Activated CD8-positive, alpha-beta memory T cell treated with anti-CD3 and anti-CD28 coated beads, Interleukin-2, amount 10 ng/mL, durations not matched to agents 7 days and 5 days (primary cell): Measurements from ENCODE around the gene C19orf85. TPM values are rescaled to one million over a fixed set of nuclear protein-coding genes. Genes with fewer than 3 reads are reported as not detected.
"Not testable (repeated sequence)": the region's sequence is repeated elsewhere in the genome, so short reads cannot be mapped to it uniquely, and the experiment has no call there.

Experiments
- ATAC-seq: fragments of 150-1000 bp; cut with Tn5 transposase; one replicate; pipeline ENCODE4 v1.10.0; 2021; ENCODE audit warnings: moderate library complexity
- CTCF ChIA-PET: fragments of 350-600 bp; sonication (Branson Sonifier 250); formaldehyde crosslinking; loops from one replicate; lab custom pipeline; 2021; ENCODE audit warnings: antibody characterized with exemption; lab: Charles Lee
- DNase-seq: peaks from one replicate; pipeline ENCODE4 v3.0.0-alpha.2; 2020
- H3K27ac Mint-ChIP-seq: one replicate; pipeline ENCODE4 v1.8.0; 2021; ENCODE audit warnings: mild to moderate bottlenecking, mixed read lengths
- H3K27me3 Mint-ChIP-seq: one replicate; pipeline ENCODE4 v1.8.0; 2021; ENCODE audit warnings: mixed read lengths
- H3K36me3 Mint-ChIP-seq: one replicate; pipeline ENCODE4 v1.8.0; 2021; ENCODE audit warnings: mild to moderate bottlenecking, mixed read lengths
- H3K4me1 Mint-ChIP-seq: one replicate; pipeline ENCODE4 v1.8.0; 2021; ENCODE audit warnings: mixed read lengths
- H3K4me3 Mint-ChIP-seq: one replicate; pipeline ENCODE4 v1.8.0; 2021; ENCODE audit warnings: mild to moderate bottlenecking, moderate library complexity, mixed read lengths
- H3K9me3 Mint-ChIP-seq: one replicate; pipeline ENCODE4 v1.8.0; 2022; ENCODE audit warnings: low read depth, mixed read lengths
- total RNA-seq, 2 experiments: library from RNA; stranded (reverse); gene quantifications; one replicate each; pipeline ENCODE4 v1.2.3, GENCODE V29; 2021

C19orf85 gene
- not detected for total RNA-seq

DNA sequence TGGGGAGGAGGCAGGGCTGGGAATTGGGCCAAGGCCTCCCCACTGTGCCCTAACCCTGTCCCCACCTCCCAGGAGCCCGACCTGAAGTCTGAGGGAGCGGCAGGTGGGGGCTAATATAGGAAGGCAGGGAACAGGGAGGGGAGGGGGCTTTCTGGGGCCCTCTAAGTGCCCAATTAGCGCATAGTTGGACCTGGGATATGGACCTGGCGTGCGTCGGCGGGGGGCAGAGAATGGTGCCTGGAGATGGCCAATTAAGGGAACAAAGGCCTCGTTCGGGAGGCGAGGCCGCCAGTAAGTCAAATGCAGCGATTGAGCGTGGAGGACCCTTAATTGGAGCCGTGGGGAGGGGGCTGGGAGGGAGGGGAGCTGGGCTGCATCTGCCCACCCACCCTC is at the start of gene C19orf85:
TSS of gene C19orf85 (minus strand) at position 90 of the 393 bp plus-strand sequence. CDS start 197 bp downstream, outside the sequence.
- Mint-ChIP-seq H3K4me3 (no peak within 1 kb of the TSS), H3K36me3 (no peaks in the 10 kb centered on the region), H3K27ac (no peak within 1 kb of the TSS), H3K27me3 (peaks cover 2% of the 10 kb centered on the region), H3K4me1 (peaks cover 22% of the 10 kb centered on the region), H3K9me3 (no peaks in the 10 kb centered on the region)
- DNase-seq = no peak
- no peak for ATAC-seq
- CTCF ChIA-PET = no interaction called here

- peaks cover 3% of the 10 kb centered on the region for H3K36me3 Mint-ChIP-seq
- H3K4me3 Mint-ChIP-seq = no peak overlapping the region
- H3K4me1 Mint-ChIP-seq = peaks cover 10% of the 10 kb centered on the region
- CTCF ChIA-PET = interaction anchor here (0.7 to 2.6 kb wide), 7 partner anchors 9 to 348 kb away, joined by 3 to 9 read pairs (median 6); partner anchors contain the start of gene ZNF865
- no peak overlapping the region for H3K27ac Mint-ChIP-seq
- DNase-seq (no peak), ATAC-seq (no peak)
- peaks cover 17% of the 10 kb centered on the region for H3K27me3 Mint-ChIP-seq
- H3K9me3 Mint-ChIP-seq = peaks cover 2% of the 10 kb centered on the region
Observed at GRCh38 chr19:55508120-55508519, 43.6 kb upstream of the C19orf85 start.

DNA sequence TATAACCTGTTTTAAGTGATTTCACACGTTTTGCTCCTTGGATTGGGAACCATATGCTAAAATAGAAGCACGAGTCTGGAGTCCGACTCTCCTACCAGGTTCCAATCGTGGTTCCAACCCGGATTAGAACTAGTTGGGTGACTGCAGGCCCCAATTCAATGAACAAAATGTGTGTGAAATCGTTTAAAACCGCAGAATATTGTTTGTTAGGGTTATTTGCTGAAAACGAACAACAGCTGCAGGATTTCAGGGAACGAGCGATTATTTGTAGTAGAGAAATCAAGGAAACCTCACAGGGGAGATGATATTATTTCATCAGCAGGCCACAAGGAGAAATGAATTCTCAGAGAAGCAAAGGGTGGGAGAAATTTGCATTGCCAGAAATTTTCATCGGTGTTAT is 40.4 kb upstream of the C19orf85 start:
- Mint-ChIP-seq H3K4me3 (no peak overlapping the region), H3K4me1 (peaks cover 23% of the 10 kb centered on the region), H3K27me3 (peaks cover 6% of the 10 kb centered on the region), H3K9me3 (peaks cover 7% of the 10 kb centered on the region), H3K27ac (no peak overlapping the region), H3K36me3 (peaks cover 10% of the 10 kb centered on the region)
- DNase-seq (no peak), ATAC-seq (no peak)
- CTCF ChIA-PET = interaction anchor here (0.7 to 3.6 kb wide), 25 partner anchors 9 to 365 kb away, joined by 3 to 76 read pairs (median 13); partner anchors contain the start of genes FIZ1, HSPBP1, ISOC2 and NAT14

DNA sequence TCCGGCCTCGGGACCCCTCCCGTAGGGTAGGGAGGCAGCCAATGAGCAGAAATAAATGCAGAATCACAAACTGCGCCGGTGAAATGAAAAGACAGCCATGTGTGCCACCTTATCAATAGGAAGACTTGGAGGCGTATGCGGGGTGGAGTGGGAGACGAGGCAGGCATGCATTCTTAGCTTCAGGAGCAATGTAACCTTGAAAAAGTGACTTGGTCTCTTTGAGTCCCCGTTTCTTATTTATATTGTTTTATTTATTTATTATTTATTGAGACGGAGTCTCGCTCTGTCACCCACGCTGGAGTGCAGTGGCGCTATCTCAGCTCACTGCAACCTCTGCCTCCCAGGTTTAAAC is 39.7 kb upstream of the C19orf85 start:
- no peak for ATAC-seq
- Mint-ChIP-seq H3K27ac (no peak overlapping the region), H3K27me3 (peaks cover 5% of the 10 kb centered on the region), H3K4me3 (peak overlapping the region; percentile 64), H3K9me3 (peaks cover 7% of the 10 kb centered on the region), H3K4me1 (peaks cover 23% of the 10 kb centered on the region), H3K36me3 (peaks cover 10% of the 10 kb centered on the region)
- no peak for DNase-seq
- CTCF ChIA-PET = interaction anchor here (0.6 to 3.6 kb wide), 73 partner anchors 10 to 831 kb away, joined by 3 to 76 read pairs (median 5); partner anchors contain the start of genes FIZ1, HSPBP1, ISOC2 and KMT5C

- peaks cover 10% of the 10 kb centered on the region for H3K36me3 Mint-ChIP-seq
- ATAC-seq (peak; percentile 98), DNase-seq (peak; percentile 95)
- CTCF ChIA-PET = interaction anchor here (0.6 to 3.6 kb wide), 75 partner anchors 11 to 830 kb away, joined by 3 to 76 read pairs (median 5); partner anchors contain the start of genes FIZ1, HSPBP1, ISOC2 and KMT5C
- H3K4me1 Mint-ChIP-seq = peaks cover 23% of the 10 kb centered on the region
- peaks cover 7% of the 10 kb centered on the region for H3K9me3 Mint-ChIP-seq
- peaks cover 4% of the 10 kb centered on the region for H3K27me3 Mint-ChIP-seq
- peak overlapping the region; percentile 64 for H3K4me3 Mint-ChIP-seq
- peak overlapping the region; percentile 86 for H3K27ac Mint-ChIP-seq
Observed at GRCh38 chr19:55503502-55504251, 39.1 kb upstream of the C19orf85 start.

DNA sequence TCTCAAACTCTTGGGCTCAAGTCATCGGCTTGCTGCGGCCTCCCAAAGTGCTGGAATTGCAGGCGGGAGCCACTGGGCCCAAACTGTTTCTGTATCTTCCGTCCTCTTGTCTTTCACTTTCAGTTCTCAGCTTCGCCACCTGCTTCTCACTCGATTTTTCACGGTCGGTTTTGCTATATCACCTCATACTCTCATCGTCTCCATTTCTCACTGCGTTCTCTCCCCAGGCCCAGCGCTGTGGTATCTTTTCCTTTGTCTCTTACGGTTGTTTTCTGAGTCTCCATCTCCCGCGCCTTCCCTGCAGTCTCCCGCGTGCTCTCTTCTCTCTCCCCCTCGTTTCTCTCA is 38.6 kb upstream of the C19orf85 start:
- Mint-ChIP-seq H3K27me3 (peaks cover 4% of the 10 kb centered on the region), H3K36me3 (peaks cover 10% of the 10 kb centered on the region), H3K4me3 (peak overlapping the region; percentile 64), H3K4me1 (peaks cover 23% of the 10 kb centered on the region), H3K9me3 (peaks cover 7% of the 10 kb centered on the region), H3K27ac (peak overlapping the region; percentile 86)
- DNase-seq (no peak), ATAC-seq (no peak)
- CTCF ChIA-PET = interaction anchor here (0.7 to 3.6 kb wide), 37 partner anchors 11 to 810 kb away, joined by 3 to 76 read pairs (median 9); partner anchors contain the start of genes FIZ1, ISOC2, NAT14 and SYT5

- CTCF ChIA-PET = interaction anchor here (1.1 to 3.6 kb wide), 6 partner anchors 9 to 120 kb away, joined by 3 to 42 read pairs (median 6); partner anchors contain the start of gene NAT14
- peak overlapping the region; percentile 13 for H3K4me3 Mint-ChIP-seq
- H3K36me3 Mint-ChIP-seq = peaks cover 10% of the 10 kb centered on the region
Observed at GRCh38 chr19:55502197-55502952, 37.8 kb upstream of the C19orf85 start.

DNA sequence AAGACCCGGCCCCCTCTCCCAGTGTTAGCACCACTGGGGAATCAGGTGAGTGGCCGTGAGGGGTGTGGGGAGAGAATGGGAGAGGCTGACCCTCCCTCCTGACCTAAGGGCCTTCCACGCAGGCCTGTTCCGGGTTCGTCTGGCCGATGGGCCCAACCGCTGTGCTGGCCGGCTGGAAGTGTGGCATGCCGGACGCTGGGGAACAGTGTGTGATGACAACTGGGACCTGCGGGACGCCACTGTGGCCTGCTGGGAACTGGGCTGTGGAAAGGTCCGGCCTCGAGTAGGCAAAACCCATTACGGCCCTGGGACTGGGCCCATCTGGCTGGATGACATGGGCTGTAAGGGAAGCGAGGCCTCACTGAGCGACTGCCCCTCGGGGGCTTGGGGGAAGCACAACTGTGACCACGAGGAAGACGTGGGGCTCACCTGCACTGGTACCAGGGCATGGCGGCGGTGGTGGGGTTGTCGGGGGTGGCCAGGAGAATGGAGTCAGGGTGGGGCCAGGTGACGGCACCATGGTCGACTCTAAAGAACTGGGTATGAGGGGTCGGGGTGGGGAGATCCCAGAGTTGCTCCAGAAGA is 35.9 kb upstream of the C19orf85 start:
- peaks cover 10% of the 10 kb centered on the region for H3K36me3 Mint-ChIP-seq
- ATAC-seq (no peak), DNase-seq (no peak)
- H3K27me3 Mint-ChIP-seq = peaks cover 4% of the 10 kb centered on the region
- H3K27ac Mint-ChIP-seq = no peak overlapping the region
- H3K4me1 Mint-ChIP-seq = peaks cover 23% of the 10 kb centered on the region
- H3K9me3 Mint-ChIP-seq = peaks cover 7% of the 10 kb centered on the region
- CTCF ChIA-PET = interaction anchor here (0.5 to 1.5 kb wide), 4 partner anchors 16 to 1647 kb away, joined by 3 to 5 read pairs (median 4); partner anchors contain the start of gene NAT14
- H3K4me3 Mint-ChIP-seq = no peak overlapping the region

More at GRCh38 chr19:55502197-55502952, 37.8 kb upstream of the C19orf85 start:
- H3K9me3 Mint-ChIP-seq = peaks cover 7% of the 10 kb centered on the region
- DNase-seq (no peak), ATAC-seq (no peak)
- H3K27me3 Mint-ChIP-seq = peaks cover 4% of the 10 kb centered on the region
- H3K4me1 Mint-ChIP-seq = peaks cover 23% of the 10 kb centered on the region
- no peak overlapping the region for H3K27ac Mint-ChIP-seq

DNA sequence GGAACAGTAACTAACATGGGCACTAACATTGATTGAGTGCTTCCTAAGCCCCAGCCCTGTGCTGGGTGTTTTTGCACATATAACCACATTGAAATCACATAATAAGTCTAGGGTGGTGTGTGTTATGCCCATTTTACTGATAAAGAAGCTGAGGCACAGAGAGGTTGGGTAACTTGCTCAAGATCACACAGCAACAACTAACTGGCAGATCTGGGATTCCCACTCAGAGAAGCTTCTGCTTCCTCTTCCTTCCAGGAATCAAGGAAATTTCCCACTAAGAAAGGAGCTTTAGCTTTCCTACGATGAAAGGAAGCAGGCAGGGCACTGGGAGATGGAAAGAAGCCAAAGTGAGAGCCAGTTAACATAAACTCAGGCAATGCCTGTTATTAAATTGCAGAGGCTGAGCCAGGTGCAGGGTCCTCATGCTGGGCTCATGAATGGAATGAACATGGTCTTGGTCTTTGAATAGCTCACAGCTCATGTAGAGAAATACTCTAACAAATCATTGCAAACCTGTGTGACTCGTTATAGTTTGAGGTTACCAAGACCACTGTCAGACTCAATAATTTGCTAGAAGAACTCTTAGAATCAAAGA is 33.8 kb upstream of the C19orf85 start:
- peaks cover 9% of the 10 kb centered on the region for H3K36me3 Mint-ChIP-seq
- H3K4me3 Mint-ChIP-seq = no peak overlapping the region
- DNase-seq = no peak
- no peak overlapping the region for H3K27ac Mint-ChIP-seq
- no peaks in the 10 kb centered on the region for H3K27me3 Mint-ChIP-seq
- no peak for ATAC-seq
- CTCF ChIA-PET = interaction anchor here (0.8 to 1.4 kb wide), 2 partner anchors 31 to 197 kb away, joined by 3 to 5 read pairs; no protein-coding TSS in a partner anchor
- H3K9me3 Mint-ChIP-seq = peaks cover 7% of the 10 kb centered on the region
- peaks cover 15% of the 10 kb centered on the region for H3K4me1 Mint-ChIP-seq

GRCh38 chr19:55497763-55498162 is 33.2 kb upstream of the C19orf85 start:
- H3K27me3 Mint-ChIP-seq = peaks cover 5% of the 10 kb centered on the region
- CTCF ChIA-PET = interaction anchor here (1.4 kb wide), 1 partner anchor 30 kb away, joined by 5 read pairs; no protein-coding TSS in a partner anchor
- DNase-seq (no peak), ATAC-seq (no peak)
- H3K4me1 Mint-ChIP-seq = peaks cover 10% of the 10 kb centered on the region
- H3K36me3 Mint-ChIP-seq = peaks cover 5% of the 10 kb centered on the region
- H3K4me3 Mint-ChIP-seq = no peak overlapping the region
- H3K27ac Mint-ChIP-seq = no peak overlapping the region
- H3K9me3 Mint-ChIP-seq = peaks cover 5% of the 10 kb centered on the region

GRCh38 chr19:55496820-55497219 is 32.3 kb upstream of the C19orf85 start:
- H3K36me3 Mint-ChIP-seq, DNase-seq, ATAC-seq, H3K4me1 Mint-ChIP-seq, H3K9me3 Mint-ChIP-seq, H3K27me3 Mint-ChIP-seq, H3K4me3 Mint-ChIP-seq, CTCF ChIA-PET, H3K27ac Mint-ChIP-seq: not testable (repeated sequence)

DNA sequence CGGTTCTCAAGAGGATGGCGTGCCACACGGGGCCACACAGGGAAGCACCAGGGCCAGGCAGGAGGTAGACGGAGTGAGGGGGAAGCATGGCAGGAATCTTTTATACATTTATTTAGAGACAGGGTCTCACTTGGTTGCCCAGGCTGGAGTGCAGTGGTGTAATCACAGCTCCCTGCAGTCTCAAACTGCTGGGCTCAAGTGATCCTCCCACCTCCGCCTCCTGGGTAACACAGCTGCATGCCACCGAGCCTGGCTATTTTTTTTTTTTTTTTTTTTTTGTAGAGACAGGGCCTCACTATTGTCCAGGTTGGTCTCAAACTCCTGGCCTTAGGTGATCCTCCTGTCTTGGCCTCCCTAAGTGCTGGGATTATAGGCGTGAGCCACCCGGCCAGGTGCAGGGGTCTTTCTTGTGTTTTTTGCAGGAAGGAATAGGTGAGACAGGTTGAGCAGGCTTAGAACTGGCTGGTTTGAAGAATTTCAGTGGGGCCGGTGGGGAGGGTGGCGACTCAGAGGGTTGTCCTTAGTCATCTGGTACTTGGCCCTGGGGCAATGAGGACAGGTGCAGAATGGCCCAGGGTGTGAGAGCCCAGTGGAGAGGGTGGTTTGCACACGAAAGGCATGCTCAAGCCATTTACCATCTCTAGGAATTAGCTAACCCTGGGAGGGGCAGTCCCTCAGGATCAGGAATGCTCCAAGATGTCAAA is 31.2 kb upstream of the C19orf85 start:
- no peak overlapping the region for H3K4me3 Mint-ChIP-seq
- no peak for DNase-seq
- no peak overlapping the region for H3K27ac Mint-ChIP-seq
- H3K4me1 Mint-ChIP-seq = no peaks in the 10 kb centered on the region
- no peaks in the 10 kb centered on the region for H3K9me3 Mint-ChIP-seq
- CTCF ChIA-PET = no interaction called here
- H3K36me3 Mint-ChIP-seq = no peaks in the 10 kb centered on the region
- no peak for ATAC-seq
- H3K27me3 Mint-ChIP-seq = peaks cover 5% of the 10 kb centered on the region
